Measurements from ENCODE around the gene ZNF423. TPM values are rescaled to one million over a fixed set of nuclear protein-coding genes. Genes with fewer than 3 reads are reported as not detected.

The ZNF423 gene
- total and polyA plus RNA-seq, 7 donors, result 2.3 to 30.7 (median 14.4) TPM

- peaks cover 15% of the 10 kb centered on the region for H3K4me1 ChIP-seq
- H3K27ac ChIP-seq, result peak overlapping the region; percentile 15
- TF ChIP-seq, protein P1, sequence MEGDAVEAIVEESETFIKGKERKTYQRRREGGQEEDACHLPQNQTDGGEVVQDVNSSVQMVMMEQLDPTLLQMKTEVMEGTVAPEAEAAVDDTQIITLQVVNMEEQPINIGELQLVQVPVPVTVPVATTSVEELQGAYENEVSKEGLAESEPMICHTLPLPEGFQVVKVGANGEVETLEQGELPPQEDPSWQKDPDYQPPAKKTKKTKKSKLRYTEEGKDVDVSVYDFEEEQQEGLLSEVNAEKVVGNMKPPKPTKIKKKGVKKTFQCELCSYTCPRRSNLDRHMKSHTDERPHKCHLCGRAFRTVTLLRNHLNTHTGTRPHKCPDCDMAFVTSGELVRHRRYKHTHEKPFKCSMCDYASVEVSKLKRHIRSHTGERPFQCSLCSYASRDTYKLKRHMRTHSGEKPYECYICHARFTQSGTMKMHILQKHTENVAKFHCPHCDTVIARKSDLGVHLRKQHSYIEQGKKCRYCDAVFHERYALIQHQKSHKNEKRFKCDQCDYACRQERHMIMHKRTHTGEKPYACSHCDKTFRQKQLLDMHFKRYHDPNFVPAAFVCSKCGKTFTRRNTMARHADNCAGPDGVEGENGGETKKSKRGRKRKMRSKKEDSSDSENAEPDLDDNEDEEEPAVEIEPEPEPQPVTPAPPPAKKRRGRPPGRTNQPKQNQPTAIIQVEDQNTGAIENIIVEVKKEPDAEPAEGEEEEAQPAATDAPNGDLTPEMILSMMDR (IDR thresholded peaks at IDR 0.05), result no peak
- H3K9me3 ChIP-seq, result no peaks in the 10 kb centered on the region
- H3K4me3 ChIP-seq, result no peak overlapping the region
- no peak for DNase-seq
- intact Hi-C loops (cut with DNase I), result loop anchor here in 1 of 2 donors (10.0 kb wide), 1 partner anchor 135 kb away; no protein-coding TSS in a partner anchor
- ATAC-seq, result peak in 1 of 4 donors; percentile 9
- 79 to 85% (median 81%) methylated on average over 2 of the region's 2 CpGs for WGBS, 3 donors
- peaks cover 0 to 4% of the 10 kb centered on the region in 2 donors for H3K36me3 ChIP-seq (ENCODE audit: insufficient read depth in 1 of 2, low read depth in 1 of 2)
- H3K27me3 ChIP-seq (ENCODE audit: insufficient read depth in 3 of 3, low read length in 2 of 3), result no peaks in the 10 kb centered on the region
Measured at GRCh38 chr16:49619811-49620157, 236.1 kb downstream of the ZNF423 start.

DNA sequence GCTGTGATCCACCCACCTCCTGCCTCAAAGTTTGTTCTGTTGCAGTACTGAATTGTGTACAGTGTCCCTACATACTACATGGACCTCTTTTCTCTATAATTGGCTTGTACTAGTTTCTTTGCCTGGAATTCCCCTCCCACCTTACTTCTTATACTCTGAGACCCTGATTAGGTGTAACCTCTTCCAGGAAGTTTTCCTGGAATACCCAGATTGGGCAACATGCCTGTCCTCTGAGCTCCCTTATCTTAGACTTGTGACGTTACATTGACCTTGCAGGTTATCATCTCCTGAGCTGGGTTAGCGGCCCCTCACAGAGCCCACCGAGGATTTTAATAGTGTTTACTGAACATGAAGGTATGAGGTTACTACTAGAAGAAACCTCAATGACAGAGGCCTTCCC, 237.0 kb downstream of the ZNF423 start:
- WGBS, 3 donors, result 84 to 96% (median 84%) methylated on average over 3 of the region's 3 CpGs
- ATAC-seq (no peak), DNase-seq (no peak)
- no peak overlapping the region for H3K4me3 ChIP-seq
- no peaks in the 10 kb centered on the region for H3K9me3 ChIP-seq
- H3K27ac ChIP-seq, result no peak overlapping the region
- H3K36me3 ChIP-seq (ENCODE audit: insufficient read depth in 1 of 2, low read depth in 1 of 2), result no peaks in the 10 kb centered on the region
- TF ChIP-seq, protein P1 (IDR thresholded peaks at IDR 0.05), result no peak
- no peaks in the 10 kb centered on the region for H3K27me3 ChIP-seq (ENCODE audit: insufficient read depth in 3 of 3, low read length in 2 of 3)
- intact Hi-C loops (cut with DNase I), result loop anchor here in 1 of 2 donors (10.0 kb wide), 1 partner anchor 136 kb away; no protein-coding TSS in a partner anchor
- peaks cover 15% of the 10 kb centered on the region for H3K4me1 ChIP-seq

GRCh38 chr16:49617710-49618330, 238.1 kb downstream of the ZNF423 start:
- no peaks in the 10 kb centered on the region for H3K27me3 ChIP-seq (ENCODE audit: insufficient read depth in 3 of 3, low read length in 2 of 3)
- H3K4me1 ChIP-seq, result peaks cover 15% of the 10 kb centered on the region
- TF ChIP-seq, protein P1 (IDR thresholded peaks at IDR 0.05), result no peak
- no peak overlapping the region for H3K4me3 ChIP-seq
- H3K27ac ChIP-seq, result no peak overlapping the region
- 90 to 96% (median 91%) methylated on average over 6 of the region's 6 CpGs for WGBS, 3 donors
- no peak for DNase-seq
- intact Hi-C loops (cut with DNase I), result loop anchor here in 1 of 2 donors (10.0 kb wide), 1 partner anchor 137 kb away; no protein-coding TSS in a partner anchor
- H3K9me3 ChIP-seq, result no peaks in the 10 kb centered on the region
- ATAC-seq, result no peak
- no peaks in the 10 kb centered on the region for H3K36me3 ChIP-seq (ENCODE audit: insufficient read depth in 1 of 2, low read depth in 1 of 2)

DNA sequence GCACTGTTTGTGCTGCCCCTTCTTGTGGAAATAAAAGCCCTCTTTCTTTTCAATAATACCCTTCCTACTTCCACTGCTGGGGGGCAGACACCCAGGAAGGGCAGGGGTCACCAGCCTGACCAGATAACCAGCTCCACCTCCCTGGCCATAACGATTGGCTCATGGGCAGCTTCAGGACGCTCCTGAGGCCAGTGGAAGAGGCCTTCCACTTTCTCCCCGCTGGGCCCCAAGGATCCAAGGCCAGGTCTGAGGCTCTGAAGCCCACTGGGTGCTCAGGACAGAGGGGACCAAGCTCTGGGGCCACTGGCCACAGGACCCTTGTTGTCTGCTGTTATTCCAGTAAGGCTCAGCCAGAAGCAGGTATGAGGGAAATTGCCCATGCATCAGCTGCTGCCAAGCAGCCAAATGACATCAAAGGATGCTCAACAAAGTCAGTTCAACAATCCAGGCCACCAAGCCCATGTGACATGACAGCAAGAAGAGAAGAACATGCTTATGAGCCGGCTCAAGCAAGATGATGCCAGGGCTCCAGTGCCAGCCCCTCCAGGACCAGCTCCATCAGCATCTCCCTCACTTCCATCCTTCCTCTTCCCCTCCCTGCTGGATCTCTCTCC, 238.8 kb downstream of the ZNF423 start:
- DNase-seq, result no peak
- intact Hi-C loops (cut with DNase I), result loop anchor here in 1 of 2 donors (10.0 kb wide), 1 partner anchor 138 kb away; no protein-coding TSS in a partner anchor
- WGBS, 3 donors, result 70 to 89% (median 81%) methylated on average over 4 of the region's 4 CpGs

More for the DNA sequence above, 238.8 kb downstream of the ZNF423 start:
- TF ChIP-seq, protein P1 (IDR thresholded peaks at IDR 0.05), result no peak
- Histone ChIP-seq H3K36me3 (ENCODE audit: insufficient read depth in 1 of 2, low read depth in 1 of 2) (no peaks in the 10 kb centered on the region), H3K4me3 (no peak overlapping the region), H3K27me3 (ENCODE audit: insufficient read depth in 3 of 3, low read length in 2 of 3) (no peaks in the 10 kb centered on the region), H3K27ac (no peak overlapping the region), H3K9me3 (no peaks in the 10 kb centered on the region), H3K4me1 (peaks cover 15% of the 10 kb centered on the region)
- ATAC-seq, result no peak

Measured in psoas muscle (tissue), 8 donors.